ENCODE data around the gene RELL1.
"Not testable (repeated sequence)": the region's sequence is repeated elsewhere in the genome, so short reads cannot be mapped to it uniquely, and the experiment has no call there.

Gene RELL1

GRCh38 chr4:37693030-37693429, 6.9 kb upstream of the RELL1 start:
- no peak for DNase-seq (ENCODE audit: low read depth)

- DNase-seq (ENCODE audit: low read depth), result no peak
Observed at GRCh38 chr4:37690976-37691375, 4.8 kb upstream of the RELL1 start.

DNA sequence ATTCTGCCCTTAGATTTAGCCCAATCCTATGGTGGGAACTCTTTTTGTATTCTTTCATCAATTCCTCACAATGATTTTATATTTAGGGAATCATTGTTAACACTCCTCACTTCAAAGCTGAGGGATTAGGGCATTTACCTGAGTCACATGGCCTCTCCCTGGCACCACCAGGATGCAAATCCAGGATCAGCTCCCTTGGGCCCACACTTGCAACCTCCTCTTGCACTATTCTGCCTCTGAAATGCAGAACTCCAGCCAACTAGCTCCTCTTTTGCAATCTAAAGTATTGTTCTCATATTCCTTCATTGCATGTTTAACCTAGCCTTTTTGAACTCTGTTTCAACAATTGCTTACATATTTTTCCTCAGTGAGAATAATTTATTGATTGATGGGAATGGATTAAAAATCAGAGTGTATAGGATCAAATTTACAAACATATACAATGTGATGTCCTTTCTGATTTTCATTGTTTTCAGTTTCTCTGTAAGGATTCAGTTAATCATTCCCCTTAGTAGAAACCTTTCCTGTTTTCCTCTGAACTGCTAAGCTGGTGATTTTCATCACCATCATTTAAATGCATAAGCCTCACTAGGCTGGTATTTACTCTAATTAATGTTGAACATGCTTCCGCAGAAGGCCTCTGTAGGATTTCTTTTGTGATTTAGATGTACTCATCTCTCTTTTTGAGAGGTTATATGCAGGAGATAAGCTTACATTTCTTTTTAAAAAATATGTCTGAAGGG, 3.3 kb upstream of the RELL1 start:
- DNase-seq (ENCODE audit: low read depth), result no peak

DNA sequence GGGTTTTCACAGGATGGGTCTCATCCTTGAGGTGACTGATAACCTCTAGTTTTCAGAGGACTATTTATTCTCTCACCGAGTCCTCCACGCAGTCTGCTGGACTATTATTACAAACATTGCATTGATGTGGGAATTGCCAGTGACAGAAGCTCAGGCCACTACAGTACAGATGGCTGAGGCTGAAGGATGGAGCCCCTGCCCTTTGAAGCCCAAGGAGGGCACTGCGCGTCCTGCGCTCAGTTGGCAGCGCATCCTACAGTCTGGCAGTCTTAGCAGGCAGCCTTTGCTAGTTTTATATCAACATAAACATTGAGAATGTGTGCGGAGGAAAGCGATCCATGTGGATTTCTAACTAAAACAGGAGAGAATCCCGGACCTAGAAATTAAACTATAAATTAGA, 1.5 kb upstream of the RELL1 start:
- no peak for DNase-seq (ENCODE audit: low read depth)

GRCh38 chr4:37687194-37687562, 1.0 kb upstream of the RELL1 start:
- DNase-seq (ENCODE audit: low read depth), result no peak

DNA sequence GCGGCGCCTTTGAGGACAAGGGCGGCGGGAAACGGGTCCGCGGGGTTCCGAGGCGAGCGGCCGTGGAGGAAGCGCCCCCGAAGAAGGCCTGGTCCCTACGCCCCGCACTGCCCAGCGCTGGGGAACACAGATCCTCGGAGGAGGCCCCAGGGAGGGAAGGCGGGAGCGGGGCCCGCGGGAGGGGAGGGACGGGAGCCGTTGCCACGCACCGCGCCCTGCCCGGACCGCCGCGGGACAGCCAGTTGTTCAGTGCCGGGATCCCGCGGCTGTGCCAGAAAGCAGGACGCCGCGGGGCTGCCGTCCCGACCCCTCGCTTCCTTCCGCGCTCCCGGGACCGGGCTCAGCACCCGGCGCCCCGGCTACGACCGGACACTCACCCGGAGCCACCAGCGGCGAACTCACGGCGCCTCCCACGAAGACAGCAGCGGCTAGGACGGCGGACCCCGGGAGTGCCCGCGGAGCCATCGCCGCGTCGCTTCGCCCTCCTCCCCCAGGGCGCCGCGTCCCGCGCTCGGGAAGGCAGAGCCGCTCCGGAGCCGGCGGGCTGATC, 278 bp downstream of the RELL1 start:
- DNase-seq (ENCODE audit: low read depth), result peak; percentile 26

- DNase-seq (ENCODE audit: low read depth), result no peak
Observed at GRCh38 chr4:37685161-37685822, 884 bp downstream of the RELL1 start.

GRCh38 chr4:37684154-37684553, 2.0 kb downstream of the RELL1 start:
- no peak for DNase-seq (ENCODE audit: low read depth)

DNA sequence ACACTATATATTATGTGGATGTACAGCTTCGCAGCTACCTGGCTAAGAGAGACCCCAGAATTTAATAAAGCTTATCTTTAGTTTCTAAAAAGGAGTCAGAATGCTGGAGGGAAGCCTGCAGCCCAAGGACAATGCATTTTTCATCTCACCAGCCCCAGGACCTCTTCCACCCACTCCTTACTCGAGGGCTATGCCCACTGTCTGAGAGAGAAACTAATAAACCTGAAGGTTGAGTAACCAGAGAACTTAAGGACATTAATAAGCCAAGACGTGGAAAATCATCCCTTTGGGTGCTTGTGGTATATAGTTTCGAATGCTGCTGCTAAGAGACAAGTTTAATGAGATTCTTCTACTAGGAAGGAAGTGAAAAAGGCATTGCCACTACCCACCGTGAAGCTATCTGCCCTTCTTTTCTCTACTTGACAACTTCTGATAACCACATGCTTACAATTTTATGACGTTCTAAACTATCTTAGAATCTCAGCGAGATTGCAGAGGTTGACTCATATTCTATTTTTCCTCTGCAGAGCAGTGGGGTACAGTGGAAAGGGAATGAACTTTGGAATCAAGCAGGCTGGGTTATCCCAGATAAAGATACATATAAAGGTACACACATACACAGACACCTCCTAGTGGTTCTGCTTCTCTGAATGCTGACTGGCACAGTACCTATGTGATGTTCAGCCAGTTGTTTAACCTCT, 3.3 kb downstream of the RELL1 start:
- DNase-seq (ENCODE audit: low read depth), result no peak

DNA sequence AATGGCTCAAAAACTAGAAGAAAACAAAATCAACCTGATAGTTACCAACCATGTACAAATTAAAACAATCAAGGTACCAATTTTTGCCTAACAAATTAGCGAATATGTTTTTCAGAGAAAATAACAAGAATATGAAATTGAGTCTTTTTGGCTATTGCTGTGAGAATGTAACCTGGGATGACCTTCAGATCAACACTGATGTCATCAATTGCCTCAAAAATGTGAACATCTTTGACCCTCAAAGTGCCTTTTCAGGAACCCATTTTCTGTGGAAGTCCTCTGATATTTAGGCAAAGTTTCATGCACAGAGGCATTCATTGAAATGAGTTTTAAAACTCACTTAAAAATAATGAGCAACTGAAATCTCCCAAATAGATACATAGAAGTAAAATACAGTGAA, 6.1 kb downstream of the RELL1 start:
- no peak for DNase-seq (ENCODE audit: low read depth)

DNA sequence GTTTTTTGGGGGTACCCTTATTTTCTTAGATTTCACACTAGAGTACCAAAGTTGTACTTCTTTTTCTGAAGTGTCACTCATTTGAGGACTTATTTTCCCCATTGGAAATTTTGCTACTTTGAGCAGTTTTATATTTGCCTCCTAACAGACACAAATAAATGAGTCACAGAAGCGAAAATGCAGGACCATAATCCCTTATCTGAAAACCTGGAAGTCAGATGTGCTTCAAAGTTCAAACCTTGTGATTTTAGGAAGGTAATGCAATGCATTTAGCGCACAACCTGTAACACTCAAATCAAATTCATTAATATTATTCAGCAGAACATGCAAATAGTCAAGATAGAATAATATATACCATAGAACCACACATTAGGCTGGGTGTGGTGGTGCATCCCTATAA, 6.9 kb downstream of the RELL1 start:
- DNase-seq (ENCODE audit: low read depth), result no peak

DNA sequence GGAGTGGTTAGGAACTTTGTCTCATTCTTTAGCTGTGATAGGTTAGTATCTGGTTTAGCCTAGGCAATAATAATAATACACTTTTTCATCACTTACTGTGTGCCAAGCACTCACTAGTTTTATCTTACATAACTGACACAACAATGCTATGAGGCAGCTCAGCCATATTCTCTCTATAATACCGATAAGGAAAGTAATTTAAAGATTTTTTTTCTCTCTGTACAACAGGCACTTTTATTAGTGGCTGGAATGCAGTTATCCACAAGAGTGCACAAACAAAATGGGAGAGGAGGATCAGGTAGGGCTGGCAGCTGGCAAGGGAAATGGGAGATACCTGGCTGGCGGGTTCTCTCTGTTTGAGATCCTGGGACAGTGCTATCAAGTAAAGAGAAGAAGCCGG, 7.6 kb downstream of the RELL1 start:
- DNase-seq (ENCODE audit: low read depth), result no peak

DNA sequence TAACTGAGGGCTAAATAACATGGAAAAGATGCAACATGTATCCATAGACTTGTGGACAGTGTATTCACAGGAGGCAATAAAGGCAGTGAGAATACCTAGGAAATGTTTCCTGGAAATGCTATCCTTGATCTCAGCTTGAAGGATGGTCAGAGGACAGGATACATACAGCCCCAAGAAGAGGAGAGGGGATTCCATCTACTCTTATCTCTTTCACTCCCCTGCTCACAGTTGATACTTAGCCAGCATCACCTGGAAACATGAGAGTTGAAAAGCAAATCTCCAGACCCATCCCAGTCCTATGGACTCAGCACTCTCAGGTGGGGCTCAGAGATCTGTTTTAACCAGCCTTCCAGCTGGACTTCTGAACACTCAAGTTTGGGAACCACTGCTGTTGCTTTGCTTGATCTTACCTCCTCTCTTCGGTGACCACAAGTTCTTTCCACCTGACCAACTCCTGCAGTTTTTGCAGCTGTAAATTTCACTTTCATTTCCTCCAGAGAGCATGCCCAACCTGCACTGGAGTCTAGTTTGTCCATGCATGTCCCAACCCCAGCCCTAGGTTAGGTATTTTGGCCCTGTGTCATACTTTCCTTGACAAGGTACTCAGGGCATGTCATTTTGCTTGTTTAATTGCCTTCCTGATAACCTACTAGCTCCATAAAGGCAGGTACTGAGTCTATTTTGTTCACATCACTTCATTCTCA, 10.4 kb downstream of the RELL1 start:
- DNase-seq (ENCODE audit: low read depth), result no peak

- DNase-seq (ENCODE audit: low read depth), result no peak
Observed at GRCh38 chr4:37674439-37674838, 11.7 kb downstream of the RELL1 start.

- no peak for DNase-seq (ENCODE audit: low read depth)
Observed at GRCh38 chr4:37673538-37674192, 12.5 kb downstream of the RELL1 start.

GRCh38 chr4:37671072-37671471, 15.1 kb downstream of the RELL1 start:
- DNase-seq (ENCODE audit: low read depth), result no peak

GRCh38 chr4:37670249-37670648, 15.9 kb downstream of the RELL1 start:
- DNase-seq (ENCODE audit: low read depth), result no peak

DNA sequence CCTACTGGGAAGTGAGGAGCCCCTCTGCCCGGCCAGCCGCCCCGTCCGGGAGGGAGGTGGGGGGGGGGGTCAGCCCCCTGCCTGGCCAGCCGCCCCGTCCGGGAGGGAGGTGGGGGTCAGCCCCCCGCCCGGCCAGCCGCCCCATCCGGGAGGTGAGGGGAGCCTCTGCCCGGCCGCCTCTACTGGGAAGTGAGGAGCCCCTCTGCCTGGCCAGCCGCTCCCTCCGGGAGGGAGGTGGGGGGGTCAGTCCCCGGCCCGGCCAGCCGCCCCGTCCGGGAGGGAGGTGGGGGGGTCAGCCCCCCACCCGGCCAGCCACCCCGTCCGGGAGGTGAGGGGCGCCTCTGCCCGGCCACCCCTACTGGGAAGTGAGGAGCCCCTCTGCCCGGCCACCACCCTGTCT, 17.1 kb downstream of the RELL1 start:
- DNase-seq (ENCODE audit: low read depth), result not testable (repeated sequence)

DNA sequence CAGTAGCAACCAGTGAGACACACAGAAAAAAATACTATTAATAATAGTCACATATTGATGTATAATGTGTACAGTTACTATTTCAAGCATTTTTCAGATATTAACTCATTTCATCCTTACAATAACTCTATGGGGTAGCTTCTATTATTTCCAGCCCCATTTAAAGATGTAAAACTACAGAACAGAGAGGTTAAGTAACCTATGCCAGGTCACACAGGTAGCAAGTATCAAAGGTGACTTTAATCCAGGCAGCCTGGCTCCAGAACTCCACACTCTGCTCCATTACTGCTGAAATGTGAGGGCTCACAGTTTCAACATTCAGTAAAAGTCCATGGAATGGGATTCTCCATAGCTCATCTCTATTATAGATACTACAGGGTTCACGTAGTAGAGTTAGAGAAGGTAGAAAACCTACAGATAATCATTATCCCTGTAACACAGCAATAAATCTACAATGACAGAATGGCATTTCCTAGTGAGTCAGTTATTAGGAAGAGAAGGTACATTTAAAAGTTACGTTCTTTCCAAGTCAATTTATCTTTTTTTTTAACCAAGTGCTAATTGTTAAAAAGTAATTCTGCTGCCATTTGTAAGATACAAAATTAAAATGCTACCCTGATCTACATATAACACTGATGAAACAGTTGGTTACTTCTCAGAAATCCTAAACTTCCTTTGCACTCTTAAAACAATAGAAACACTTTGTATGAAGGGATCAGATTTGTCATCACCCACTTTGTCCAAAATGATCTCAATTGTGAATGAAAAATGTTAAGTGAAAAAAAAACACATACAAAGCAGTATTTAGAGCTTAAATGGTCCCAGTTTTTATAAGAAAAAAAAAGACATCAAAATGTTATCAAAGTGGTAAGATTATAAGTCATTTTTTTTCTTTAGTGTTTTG, 18.7 kb downstream of the RELL1 start:
- no peak for DNase-seq (ENCODE audit: low read depth)

- DNase-seq (ENCODE audit: low read depth), result no peak
Observed at GRCh38 chr4:37666625-37667071, 19.5 kb downstream of the RELL1 start.

Data from stimulated activated CD8-positive, alpha-beta memory T cell treated with anti-CD3 and anti-CD28 coated beads, Interleukin-4, amount 100 ng/mL, for 24 hours (primary cell).